Calu3 (cell line): ENCODE data around the gene GIGYF2. TPM values are rescaled to one million over a fixed set of nuclear protein-coding genes. Genes with fewer than 3 reads are reported as not detected.
"Not testable (repeated sequence)": the region's sequence is repeated elsewhere in the genome, so short reads cannot be mapped to it uniquely, and the experiment has no call there.

Source experiments
- BruUV-seq: library from RNA; stranded (reverse); fragments of 400-500 nt; replicated peaks from 2 replicates; lab custom pipeline; 2021; lab: Mats Ljungman, UMichigan
- CTCF ChIA-PET: fragments of 300-600 bp; sonication (Branson Sonifier 250); formaldehyde crosslinking; loops from one replicate; lab custom pipeline; 2022; ENCODE audit warnings: antibody characterized with exemption; lab: Charles Lee
- DNase-seq: peaks from one replicate; pipeline ENCODE4 v3.0.0; 2022
- H3K27ac Mint-ChIP-seq: one replicate; pipeline ENCODE4 v1.8.0; 2022; ENCODE audit warnings: mixed read lengths; ENCODE audit not compliant: unreplicated experiment
- H3K27me3 Mint-ChIP-seq: one replicate; pipeline ENCODE4 v1.8.0; 2022; ENCODE audit warnings: mixed read lengths; ENCODE audit not compliant: unreplicated experiment
- H3K36me3 Mint-ChIP-seq: one replicate; pipeline ENCODE4 v1.8.0; 2022; ENCODE audit warnings: mild to moderate bottlenecking, moderate library complexity, mixed read lengths; ENCODE audit not compliant: insufficient read depth, unreplicated experiment
- H3K4me1 Mint-ChIP-seq: one replicate; pipeline ENCODE4 v1.8.0; 2022; ENCODE audit warnings: mild to moderate bottlenecking, low read depth, mixed read lengths; ENCODE audit not compliant: unreplicated experiment
- H3K4me3 Mint-ChIP-seq: one replicate; pipeline ENCODE4 v1.8.0; 2022; ENCODE audit warnings: mild to moderate bottlenecking, low read depth, moderate library complexity, mixed read lengths; ENCODE audit not compliant: unreplicated experiment
- H3K9me3 Mint-ChIP-seq: one replicate; pipeline ENCODE4 v1.8.0; 2022; ENCODE audit warnings: low read depth, mixed read lengths; ENCODE audit not compliant: unreplicated experiment
- intact Hi-C: fragments of 100-400 bp; cut with micrococcal nuclease; formaldehyde crosslinking; loops from one replicate; pipeline ENCODE4 v1.10.0; 2022; ENCODE audit not compliant: unreplicated experiment
- total RNA-seq: library from RNA; stranded (reverse); gene quantifications from 2 replicates; pipeline ENCODE4 v1.2.3, GENCODE V29; 2022
- TF ChIP-seq, protein P1 (sequence below): fragments of 200-600 bp; IDR thresholded peaks from one replicate; pipeline ENCODE4 v1.8.0; 2022; ENCODE audit warnings: antibody characterized with exemption; ENCODE audit not compliant: unreplicated experiment

The GIGYF2 gene
- total RNA-seq, 1 experiment from 2014 or later: 72.2 TPM

DNA sequence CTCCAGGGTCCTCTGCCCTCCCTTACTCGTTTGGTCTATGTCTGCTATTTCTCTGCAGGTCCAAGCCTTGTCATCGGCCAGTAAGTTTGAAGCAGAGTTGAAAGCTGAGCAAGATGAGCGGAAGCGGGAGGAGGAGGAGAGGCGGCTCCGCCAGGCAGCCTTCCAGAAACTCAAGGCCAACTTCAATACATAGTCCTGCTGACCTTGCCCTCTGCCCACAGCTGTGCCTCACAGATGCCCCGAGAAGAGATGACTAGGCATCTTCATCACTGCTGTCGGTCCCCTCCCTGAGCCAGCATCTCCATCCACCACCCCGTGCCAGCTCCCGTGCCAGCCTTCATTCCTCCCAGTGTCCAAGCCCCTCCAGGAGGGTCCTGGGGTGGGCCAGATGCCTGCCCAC lies 15.6 kb upstream of the GIGYF2 start:
- peaks cover 37% of the 10 kb centered on the region for H3K27me3 Mint-ChIP-seq
- CTCF ChIA-PET: no interaction called here
- no peak for DNase-seq
- no peak overlapping the region for H3K4me3 Mint-ChIP-seq
- no peaks in the 10 kb centered on the region for H3K9me3 Mint-ChIP-seq
- intact Hi-C loops: no loop called here
- H3K27ac Mint-ChIP-seq: no peak overlapping the region
- no peaks in the 10 kb centered on the region for H3K36me3 Mint-ChIP-seq
- H3K4me1 Mint-ChIP-seq: no peaks in the 10 kb centered on the region
- TF ChIP-seq, protein P1, sequence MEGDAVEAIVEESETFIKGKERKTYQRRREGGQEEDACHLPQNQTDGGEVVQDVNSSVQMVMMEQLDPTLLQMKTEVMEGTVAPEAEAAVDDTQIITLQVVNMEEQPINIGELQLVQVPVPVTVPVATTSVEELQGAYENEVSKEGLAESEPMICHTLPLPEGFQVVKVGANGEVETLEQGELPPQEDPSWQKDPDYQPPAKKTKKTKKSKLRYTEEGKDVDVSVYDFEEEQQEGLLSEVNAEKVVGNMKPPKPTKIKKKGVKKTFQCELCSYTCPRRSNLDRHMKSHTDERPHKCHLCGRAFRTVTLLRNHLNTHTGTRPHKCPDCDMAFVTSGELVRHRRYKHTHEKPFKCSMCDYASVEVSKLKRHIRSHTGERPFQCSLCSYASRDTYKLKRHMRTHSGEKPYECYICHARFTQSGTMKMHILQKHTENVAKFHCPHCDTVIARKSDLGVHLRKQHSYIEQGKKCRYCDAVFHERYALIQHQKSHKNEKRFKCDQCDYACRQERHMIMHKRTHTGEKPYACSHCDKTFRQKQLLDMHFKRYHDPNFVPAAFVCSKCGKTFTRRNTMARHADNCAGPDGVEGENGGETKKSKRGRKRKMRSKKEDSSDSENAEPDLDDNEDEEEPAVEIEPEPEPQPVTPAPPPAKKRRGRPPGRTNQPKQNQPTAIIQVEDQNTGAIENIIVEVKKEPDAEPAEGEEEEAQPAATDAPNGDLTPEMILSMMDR: no peak
- BruUV-seq: no TSS peak

DNA sequence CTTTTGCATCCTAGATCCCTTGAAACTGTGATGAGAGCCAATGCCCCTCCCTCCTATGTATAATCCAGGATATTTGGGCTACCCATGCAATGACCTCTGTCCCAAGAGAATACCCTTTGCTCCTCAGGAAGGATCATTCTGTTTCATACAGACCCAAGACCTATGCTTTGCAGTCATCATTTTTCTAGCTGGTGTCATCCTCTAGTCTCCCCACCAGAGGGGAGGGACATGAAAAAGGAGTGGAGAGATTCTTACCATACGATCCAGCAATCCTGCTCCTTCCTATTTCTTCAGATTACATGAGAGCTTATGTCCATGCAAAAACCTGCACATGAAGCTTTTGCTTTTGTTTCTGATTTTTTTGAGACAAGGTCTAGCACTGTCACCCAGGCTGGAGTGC lies 13.8 kb upstream of the GIGYF2 start:
- DNase-seq: no peak
- CTCF ChIA-PET: interaction anchor here (0.6 kb wide), 1 partner anchor 17 kb away, joined by 4 read pairs; no protein-coding TSS in a partner anchor
- no peaks in the 10 kb centered on the region for H3K4me1 Mint-ChIP-seq
- H3K9me3 Mint-ChIP-seq: no peaks in the 10 kb centered on the region
- H3K36me3 Mint-ChIP-seq: no peaks in the 10 kb centered on the region
- BruUV-seq: no TSS peak
- TF ChIP-seq, protein P1: no peak
- H3K27me3 Mint-ChIP-seq: peaks cover 37% of the 10 kb centered on the region
- no peak overlapping the region for H3K4me3 Mint-ChIP-seq
- no peak overlapping the region for H3K27ac Mint-ChIP-seq
- intact Hi-C loops: no loop called here

DNA sequence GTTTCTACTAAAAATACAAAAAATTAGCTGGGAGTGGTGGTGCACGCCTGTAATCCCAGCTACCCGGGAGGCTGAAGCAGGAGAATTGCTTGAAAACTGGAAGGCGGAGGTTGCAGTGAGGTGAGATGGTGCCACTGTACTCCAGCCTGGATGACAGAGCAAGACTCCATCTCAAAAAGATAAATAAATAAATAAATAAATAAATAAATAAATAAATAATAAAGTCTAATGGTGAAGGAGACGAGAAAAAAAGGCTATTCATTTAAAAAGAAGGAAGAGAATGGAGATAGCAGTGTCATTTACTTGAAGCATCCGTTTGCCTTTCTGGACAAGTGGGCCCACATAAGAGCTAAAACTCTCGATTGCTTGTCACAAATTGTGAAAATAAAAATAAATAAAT lies 11.7 kb upstream of the GIGYF2 start:
- intact Hi-C loops, DNase-seq, H3K9me3 Mint-ChIP-seq, CTCF ChIA-PET, BruUV-seq, H3K36me3 Mint-ChIP-seq, H3K27ac Mint-ChIP-seq, H3K4me3 Mint-ChIP-seq: not testable (repeated sequence)
- Mint-ChIP-seq H3K4me1 (peaks cover 10% of the 10 kb centered on the region), H3K27me3 (peaks cover 37% of the 10 kb centered on the region)

DNA sequence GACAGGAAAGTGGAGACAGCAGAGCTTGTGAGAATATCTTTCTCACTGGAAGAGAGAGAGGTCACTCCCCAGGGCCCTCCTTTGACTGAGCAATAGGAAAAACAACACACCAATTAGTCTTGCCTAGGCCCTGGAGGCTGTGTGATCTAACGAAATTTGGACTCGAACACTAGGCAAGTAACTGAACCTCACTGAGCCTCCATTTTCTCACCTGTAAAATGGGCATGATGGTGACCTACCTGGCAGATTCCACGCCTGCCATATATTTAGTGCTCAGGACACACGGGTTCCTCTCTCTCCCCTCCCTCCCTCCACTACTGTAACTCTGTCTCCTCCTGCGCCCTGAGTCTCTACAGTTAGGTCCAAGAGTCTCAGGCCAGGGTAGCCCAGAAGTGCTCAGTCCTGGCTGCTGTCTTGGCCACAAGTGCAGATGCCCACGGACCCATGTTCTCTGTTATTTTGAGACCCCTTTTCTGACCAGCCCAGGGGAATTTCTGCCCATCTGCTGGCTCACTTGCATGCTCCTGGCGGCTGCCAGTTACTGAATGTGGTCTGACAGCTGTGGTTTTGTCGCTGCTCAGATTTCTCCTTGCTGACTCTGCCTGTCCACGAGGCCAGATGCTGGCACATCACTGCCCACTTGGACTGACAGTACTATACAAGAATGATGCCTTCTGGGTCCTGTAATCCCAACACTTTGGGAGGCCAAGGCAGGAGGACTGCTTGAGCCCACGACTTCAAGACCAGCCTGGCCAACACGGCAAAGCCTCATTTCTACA lies 9.6 kb upstream of the GIGYF2 start:
- no peaks in the 10 kb centered on the region for H3K9me3 Mint-ChIP-seq
- CTCF ChIA-PET: interaction anchor here (0.6 kb wide), 1 partner anchor 19 kb away, joined by 6 read pairs; no protein-coding TSS in a partner anchor
- H3K4me3 Mint-ChIP-seq: no peak overlapping the region
- peaks cover 10% of the 10 kb centered on the region for H3K4me1 Mint-ChIP-seq
- intact Hi-C loops: no loop called here
- no TSS peak for BruUV-seq
- DNase-seq: no peak
- H3K27me3 Mint-ChIP-seq: peaks cover 22% of the 10 kb centered on the region
- no peaks in the 10 kb centered on the region for H3K36me3 Mint-ChIP-seq
- TF ChIP-seq, protein P1: no peak
- H3K27ac Mint-ChIP-seq: no peak overlapping the region

DNA sequence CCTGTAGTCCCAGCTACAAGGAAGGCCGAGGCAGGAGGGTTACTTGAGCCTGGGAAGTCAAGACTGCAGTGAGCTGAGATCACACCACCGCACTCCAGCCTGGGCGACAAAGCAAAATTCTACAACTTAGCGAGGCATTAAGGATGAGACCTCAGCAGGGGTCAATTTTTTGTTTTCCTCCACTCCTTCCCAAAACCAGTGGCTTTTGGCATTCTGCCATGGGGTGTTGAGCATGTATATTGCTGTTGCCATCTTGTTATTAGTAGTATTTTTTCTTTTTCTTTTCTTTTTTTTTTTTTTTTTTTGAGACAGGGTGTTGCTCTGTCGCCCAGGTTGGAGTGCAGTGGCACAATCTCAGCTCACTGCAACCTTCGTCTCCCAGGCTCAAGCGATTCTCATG lies 8.9 kb upstream of the GIGYF2 start:
- Mint-ChIP-seq H3K27ac (no peak overlapping the region), H3K9me3 (no peaks in the 10 kb centered on the region), H3K4me3 (no peak overlapping the region), H3K36me3 (no peaks in the 10 kb centered on the region), H3K4me1 (peaks cover 10% of the 10 kb centered on the region), H3K27me3 (peaks cover 16% of the 10 kb centered on the region)
- intact Hi-C loops: no loop called here
- no peak for DNase-seq
- BruUV-seq: no TSS peak
- TF ChIP-seq, protein P1: no peak
- CTCF ChIA-PET: no interaction called here
